Dedifferentiated amniotic fluid mesenchymal stem cell (primary cell): ENCODE data around the gene FLNB.

Experiments used
- DNase-seq: peaks from one replicate; pipeline ENCODE4 v3.0.0-alpha.2; 2016; ENCODE audit errors: extremely low spot score

FLNB gene

DNA sequence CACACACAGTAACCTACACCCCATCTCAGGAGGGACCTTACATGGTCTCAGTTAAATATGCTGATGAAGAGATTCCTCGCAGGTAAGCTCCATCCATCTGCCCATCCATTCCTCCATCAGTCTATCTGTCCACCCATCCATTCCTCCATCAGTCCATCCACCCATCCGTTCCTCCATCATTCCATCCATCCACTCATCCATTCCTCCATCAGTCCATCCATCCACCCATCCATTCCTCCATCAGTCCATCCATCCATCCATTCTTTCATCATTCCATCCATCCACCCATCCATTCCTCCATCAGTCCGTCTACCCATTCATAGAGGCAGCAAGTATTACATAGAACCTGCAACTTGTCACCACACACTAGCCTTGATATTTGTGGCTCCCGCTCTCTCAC is 124.6 kb downstream of the FLNB start:
- no peak for DNase-seq

DNA sequence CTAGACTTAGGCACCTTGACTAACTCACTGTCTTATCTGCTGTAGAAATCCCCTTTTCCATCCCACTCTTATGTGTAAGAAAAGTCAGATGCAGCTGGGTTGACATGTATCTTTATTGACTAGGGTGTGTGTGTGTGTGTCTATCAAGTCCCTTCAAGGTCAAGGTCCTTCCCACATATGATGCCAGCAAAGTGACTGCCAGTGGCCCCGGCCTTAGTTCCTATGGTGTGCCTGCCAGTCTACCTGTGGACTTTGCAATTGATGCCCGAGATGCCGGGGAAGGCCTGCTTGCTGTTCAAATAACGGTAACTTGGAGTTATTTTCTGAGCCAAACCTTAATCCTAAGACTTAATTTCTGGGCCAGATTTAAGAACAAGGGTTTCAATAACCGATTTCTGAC is 126.2 kb downstream of the FLNB start:
- no peak for DNase-seq

DNA sequence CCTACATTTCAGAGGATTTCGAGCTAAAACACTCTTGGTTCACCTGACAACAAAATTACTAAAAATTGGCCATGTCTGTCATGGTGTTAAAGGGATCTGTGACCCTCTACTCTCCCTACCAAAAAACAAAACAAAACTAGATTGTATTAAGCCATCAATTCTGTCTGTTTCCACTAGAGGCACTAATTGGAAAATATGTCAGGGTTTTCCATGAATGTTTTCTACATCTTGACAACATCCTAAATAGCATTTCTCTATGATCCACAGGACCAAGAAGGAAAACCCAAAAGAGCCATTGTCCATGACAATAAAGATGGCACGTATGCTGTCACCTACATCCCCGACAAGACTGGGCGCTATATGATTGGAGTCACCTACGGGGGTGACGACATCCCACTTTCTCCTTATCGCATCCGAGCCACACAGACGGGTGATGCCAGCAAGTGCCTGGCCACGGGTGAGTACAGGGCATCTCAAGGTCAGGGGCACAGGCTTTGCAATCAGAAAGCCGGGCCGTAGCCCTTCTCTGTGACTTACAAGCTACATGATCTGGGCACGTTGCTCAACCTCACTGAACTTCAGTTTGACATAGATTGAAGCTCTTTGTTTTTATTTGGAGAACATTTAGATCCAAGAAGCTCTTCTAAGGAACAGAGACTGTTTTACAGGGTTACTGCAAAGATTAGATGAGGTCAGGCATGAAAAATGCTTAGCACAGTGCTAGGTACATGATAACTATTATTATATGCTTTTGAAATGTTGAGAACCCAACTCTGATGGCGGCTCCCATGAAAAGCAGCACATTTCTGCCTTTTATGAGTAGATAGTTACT is 127.7 kb downstream of the FLNB start:
- no peak for DNase-seq

DNA sequence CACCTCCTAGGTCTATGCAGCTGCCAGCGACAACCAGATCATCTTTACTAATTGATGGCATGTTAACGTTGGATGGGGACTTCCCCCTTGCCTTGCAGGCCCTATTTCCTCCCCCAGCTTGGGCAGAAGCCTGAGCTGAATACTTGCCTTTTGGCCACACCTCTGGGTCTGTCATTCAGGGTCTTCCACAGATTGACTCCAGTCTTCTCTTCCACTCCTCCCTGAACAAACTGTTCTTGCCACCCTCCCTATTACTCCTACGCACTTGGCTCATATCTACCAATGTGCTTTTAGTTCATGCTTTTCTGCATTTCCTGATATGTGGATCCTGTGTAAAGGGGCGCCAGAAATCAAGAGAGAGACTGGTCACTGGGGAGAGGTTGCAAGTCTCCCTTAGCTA is 129.1 kb downstream of the FLNB start:
- no peak for DNase-seq

DNA sequence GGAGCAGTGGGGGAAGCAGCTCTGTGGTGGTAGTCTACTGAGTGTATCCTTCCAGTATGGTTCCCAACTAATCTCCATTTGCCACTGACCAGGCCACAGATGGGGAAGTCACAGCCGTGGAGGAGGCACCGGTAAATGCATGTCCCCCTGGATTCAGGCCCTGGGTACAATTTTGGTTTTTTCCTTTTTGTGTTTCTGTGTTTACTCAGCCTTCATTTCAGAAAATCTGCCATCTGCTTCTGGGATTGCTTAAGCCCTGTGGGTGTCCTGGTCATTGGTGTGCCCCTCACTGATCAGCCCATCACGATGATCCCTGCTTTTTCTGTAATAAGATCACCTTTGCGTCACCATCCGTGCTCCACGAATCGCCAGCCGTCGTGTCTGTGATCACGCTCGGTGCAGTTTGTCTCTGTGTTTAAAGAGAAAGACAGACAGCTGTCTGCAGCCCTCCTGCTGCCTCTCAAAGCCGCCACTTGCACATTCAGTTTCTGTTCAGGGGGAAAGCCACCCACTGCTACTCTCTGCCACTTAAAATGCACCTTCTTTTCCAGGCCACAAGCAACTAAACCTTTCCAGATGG is 133.6 kb downstream of the FLNB start:
- DNase-seq = no peak

DNA sequence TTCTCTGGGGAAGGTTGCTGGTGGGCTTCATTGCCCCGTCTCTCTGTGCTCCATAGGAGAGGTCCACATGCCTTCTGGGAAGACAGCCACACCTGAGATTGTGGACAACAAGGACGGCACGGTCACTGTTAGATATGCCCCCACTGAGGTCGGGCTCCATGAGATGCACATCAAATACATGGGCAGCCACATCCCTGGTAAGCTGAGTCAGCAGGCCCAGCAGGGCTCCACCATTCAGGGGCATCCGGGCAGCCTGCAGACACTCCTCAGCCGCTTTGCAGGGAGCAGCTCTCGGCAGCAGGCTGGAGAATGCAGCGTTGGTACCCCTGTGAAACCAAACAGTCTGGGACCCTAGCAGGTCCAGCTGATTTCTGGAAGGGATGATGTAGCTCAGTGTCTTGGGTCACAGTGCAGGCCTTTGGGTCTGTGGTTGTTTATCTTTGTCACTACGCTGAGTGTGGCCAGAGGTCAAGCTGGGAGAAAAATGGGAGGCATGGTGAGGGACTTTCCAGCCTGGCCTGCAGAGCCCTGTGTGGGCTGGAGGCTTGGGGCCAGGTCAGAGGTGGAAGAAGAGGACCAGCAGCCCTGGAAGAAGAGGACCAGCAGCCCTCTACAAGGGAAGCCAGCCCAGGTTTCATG is 135.3 kb downstream of the FLNB start:
- no peak for DNase-seq

DNA sequence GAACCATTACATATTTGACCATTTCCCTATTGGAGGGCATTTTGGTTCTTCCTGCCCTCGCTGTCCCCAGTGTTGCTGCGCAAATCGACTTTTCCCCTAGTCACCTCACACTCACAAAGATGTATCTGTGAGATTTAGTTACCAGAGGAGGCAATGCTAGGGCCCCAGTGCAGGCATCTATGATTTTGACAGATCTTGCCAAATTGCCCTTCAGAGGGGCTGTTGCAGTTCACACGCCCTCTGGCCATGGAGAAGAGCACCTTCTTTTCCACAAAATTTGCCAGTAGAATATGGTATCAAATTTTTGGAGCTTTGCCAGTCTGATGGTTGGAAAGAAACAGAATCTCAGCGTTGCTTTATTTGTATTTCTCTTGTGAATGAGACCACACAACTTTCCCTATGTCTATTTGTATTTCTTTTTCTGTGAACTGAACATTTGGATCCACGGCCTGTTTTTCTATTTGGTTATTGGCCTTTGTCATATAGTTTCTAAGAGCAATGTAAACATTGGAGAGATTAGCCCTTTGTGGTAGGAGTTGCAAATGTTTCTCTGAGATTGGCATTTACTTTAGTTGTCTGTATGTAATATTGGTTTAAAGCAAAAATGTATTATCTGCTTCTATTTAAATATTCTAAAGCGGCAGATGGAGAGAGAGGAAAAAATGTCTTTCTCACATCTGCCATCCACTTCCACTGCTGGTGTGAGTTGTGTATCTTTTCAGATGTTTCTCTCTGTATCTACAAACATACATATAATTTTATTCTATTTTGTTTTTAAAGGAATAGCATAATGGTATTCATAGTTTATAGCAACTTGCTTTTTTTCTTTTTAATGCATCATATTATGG is 136.5 kb downstream of the FLNB start:
- DNase-seq = no peak

DNA sequence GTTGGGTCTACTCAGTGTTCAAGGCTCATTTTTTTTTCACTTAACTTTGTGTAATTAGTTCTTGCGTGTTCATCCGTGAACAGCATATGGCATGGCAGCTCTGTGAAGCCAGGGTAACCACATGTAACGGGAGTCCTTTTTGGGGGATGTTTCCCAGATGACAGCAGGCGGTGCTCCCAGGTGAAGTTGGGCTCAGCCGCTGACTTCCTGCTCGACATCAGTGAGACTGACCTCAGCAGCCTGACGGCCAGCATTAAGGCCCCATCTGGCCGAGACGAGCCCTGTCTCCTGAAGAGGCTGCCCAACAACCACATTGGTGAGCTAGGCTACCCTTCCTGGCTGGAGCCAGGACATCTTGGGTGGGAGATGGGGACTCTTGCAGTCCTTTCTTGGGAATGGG is 139.8 kb downstream of the FLNB start:
- DNase-seq = no peak

DNA sequence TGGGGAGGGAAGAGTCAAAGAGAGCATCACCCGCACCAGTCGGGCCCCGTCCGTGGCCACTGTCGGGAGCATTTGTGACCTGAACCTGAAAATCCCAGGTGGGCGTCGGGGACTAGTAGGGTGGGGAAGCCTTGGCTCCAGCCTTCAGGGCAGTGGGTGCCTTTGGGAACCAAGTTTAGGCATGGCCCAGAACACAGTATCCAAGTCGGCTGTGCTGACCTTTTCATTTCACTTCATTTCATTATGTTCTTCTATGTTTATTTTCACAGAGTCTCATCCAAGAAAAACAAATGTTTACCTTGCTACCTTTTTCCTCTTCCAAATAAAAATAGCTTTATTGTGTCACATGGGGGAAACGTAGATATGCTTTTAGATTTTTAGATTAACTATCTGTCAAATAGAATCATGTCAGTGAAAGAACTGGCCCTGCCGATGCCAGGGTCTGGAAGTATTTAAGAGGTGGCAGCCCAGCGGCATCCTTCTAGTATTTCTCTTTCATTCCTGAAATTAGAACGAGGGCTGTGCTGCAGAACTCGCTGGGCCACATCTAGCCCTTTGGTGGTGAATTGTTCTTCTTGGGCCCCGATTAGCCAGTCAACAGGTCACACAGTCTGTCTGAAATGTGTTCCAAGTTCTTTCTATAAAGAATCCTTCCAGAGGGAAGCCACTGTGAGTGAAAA is 142.0 kb downstream of the FLNB start:
- DNase-seq = no peak

DNA sequence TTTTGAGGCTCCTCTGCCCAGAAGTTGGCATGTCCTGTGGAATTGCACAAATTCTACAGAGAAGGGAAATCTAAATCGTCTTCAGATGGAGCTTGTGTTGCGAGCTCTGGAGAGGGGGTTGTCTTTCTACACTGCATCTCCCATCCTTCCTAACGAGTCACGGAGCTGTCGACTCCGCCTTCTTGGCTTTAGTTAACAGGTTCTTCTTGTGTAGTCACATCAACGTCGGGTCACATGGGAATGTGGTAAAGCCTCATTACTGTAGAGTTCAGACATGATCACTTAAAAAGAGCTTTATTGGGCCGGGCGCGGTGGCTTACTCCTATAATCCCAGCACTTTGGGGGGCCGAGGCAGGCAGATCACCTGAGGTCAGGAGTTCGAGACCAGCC is 142.6 kb downstream of the FLNB start:
- DNase-seq = no peak

DNA sequence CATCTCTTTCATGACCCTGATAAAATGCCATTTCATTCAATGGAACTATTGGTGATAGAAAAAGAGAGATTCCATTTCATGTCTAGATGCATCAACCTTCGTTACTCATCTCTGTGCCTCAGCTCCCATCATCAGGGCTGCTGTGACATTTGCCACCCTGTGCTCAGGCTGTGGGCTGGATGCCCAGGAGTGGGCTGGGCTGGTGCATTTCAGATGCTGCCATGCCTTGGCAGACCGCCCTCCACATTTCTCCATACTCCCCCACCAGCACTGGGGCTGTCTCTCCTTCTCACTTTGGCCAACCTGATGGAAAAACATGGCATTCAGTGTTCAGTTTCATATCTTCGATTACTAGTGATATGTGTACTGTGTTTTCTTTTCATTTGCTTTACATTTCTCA is 143.4 kb downstream of the FLNB start:
- DNase-seq = no peak

DNA sequence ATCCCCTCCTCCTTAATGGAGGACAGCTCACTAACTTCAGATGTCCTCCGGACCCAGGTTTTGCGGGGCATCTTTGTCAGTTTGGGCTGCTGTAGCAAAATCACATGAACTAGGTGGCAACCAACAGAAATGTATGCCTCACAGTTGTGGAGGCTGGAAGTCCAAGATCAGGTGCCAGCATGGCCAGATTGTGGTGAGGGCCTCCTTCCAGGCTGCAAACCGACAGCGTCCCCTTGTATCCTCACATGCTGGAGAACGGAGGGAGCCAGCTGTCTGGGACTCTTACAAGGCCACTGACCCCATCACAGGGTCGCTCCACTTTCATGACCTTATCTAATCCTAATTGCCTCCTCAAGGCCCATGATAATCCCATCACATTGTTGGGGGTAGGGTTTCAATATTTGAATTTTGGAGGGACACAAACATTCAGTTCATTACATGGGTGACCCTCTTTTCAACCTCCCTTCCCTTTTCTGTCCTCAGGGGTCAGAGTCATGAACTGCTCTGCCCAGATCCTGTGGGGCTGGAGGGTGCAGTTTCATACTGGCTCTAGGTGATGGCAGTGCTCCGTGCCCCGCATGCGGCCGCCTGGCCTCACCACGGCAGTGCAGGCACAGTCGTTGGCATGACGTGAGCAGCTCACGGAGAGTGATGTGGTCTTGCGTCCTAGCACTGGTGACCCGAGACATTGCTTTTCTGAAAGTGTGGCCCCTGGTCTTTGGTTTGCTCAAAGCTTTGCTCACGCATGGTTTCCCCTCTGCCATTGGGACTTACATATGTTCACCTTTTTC is 144.2 kb downstream of the FLNB start:
- no peak for DNase-seq

DNA sequence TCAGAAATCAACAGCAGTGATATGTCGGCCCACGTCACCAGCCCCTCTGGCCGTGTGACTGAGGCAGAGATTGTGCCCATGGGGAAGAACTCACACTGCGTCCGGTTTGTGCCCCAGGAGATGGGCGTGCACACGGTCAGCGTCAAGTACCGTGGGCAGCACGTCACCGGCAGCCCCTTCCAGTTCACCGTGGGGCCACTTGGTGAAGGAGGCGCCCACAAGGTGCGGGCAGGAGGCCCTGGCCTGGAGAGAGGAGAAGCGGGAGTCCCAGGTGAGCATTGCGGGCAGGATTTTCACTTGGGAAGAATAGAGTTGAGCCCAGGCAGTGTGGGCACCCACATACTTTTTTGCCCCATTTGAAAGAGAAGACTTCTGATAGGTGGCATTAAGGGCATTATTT is 145.1 kb downstream of the FLNB start:
- no peak for DNase-seq

DNA sequence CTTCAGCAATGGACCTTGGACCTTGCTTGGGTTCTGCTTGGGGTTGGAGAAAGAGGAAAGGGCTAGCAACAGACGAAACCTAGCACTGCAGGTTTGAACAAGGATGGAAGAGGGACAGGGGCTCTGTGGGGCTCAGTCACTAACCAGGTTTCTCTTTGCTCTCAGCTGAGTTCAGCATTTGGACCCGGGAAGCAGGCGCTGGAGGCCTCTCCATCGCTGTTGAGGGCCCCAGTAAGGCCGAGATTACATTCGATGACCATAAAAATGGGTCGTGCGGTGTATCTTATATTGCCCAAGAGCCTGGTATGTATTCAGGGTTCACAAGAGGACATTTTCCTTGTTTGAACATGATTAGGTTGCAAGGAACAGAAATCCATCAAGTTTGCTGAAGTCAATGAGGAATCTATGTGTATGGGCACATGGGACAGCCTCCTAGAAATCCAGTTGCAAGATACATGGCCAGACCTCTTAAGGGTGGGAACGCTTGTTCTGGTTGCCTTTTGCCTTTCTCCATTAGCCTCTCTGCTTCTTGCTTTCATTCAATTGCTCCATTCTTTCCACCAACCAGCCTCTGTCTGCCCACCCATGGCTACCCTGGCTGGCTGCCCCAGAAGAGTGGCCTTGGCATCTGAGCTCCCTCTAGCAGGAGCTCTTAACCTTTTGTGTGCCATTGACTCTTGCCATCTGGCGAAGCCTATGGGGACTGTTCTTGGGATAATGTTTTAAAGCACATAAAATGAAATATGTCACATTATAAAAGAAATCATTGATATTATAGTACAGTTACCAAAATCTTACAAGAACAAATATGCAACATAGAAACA is 146.6 kb downstream of the FLNB start:
- no peak for DNase-seq

DNA sequence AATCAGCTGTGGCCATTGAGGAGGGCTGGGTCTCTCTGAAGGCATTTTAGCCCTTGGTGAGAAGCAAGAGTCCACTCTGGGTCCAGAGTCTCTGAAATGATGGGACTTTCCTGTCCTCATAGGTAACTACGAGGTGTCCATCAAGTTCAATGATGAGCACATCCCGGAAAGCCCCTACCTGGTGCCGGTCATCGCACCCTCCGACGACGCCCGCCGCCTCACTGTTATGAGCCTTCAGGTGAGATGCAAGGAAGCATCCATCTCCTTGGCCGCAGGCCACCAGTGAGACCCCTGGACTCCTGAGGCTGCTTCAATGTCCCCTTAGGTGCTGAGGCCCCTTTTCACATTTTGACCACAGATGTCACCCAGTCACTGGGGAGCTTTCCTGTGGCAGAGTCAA is 147.6 kb downstream of the FLNB start:
- no peak for DNase-seq

DNA sequence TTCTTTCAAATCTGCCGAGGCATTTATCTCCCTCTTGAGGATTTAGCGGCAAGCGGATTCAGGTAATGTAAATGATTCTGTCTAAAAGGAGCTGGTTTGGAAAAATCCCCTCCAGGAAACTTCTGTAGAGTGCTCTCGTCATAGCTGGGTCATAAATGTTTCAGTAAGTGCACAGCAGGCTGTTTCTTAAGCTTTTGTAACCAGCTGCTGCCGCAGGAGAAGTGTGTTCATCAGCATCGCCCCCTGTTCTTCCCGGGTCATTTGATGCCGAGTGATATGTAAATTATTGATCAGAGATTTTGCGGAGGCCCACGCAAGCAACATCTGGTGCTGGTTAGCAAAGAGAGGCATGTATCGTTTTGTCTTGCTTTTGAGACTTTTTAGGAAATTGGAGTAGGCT is 149.5 kb downstream of the FLNB start:
- no peak for DNase-seq

DNA sequence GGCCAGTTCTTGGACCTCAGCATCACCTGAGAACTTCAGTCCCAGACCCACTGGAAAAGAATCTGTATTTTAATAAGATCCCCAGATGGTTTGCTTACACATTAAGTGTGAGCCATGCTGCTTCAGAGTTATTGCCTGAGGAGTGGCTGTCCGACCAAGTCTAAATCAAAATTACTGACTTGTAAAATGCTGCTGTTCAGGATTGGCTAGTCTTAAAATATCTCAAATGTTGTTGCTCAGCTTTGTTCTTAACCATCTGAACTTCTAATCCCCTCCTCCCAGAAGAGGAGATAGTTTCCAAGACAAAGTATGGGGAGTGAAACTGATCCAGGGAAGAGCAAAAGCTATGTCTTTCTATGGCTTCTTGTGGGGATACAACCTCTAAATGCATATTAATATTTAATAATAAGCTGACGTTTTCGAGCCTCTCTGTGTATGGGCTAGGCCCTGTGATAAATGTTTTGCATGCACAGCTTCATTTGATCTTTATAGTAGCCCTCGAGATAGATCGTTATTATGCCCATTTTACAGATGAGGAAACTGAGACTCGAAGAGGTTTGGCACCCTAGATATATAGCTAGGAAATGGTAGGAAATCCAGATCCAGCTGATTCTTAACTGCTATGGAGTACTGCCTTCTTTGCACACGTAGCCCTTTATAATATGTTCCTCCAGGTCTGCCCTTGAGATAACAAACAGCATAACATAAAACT is 150.4 kb downstream of the FLNB start:
- DNase-seq = no peak

DNA sequence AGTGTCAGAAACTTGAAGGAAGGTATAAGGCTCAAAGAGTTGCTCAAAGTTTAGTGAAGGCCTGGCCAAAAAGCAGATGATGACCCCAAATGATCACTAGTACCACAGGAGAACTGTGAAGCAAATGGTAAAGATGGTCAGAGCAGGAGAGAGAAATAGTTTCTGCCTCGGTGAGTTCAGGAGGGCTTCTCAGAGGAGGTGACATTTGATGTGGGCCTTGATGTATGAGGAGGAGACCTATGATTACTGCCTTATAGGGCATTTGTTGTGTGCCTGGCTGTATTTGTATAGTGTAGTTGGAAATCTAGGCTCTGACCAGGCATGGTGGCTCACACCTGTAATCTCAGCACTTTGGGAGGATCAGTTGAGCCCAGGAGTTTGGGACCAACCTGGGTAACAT is 152.2 kb downstream of the FLNB start:
- DNase-seq = no peak
